Measurements from ENCODE around the gene AP2M1.

Gene AP2M1

GRCh38 chr3:184188080-184188479, 13.4 kb downstream of the AP2M1 start:
- no peaks in the 10 kb centered on the region for H3K9me3 ChIP-seq (ENCODE audit: control insufficient read depth, low read length)
- WGBS, 2 experiments = 92 to 93% methylated on average over 17 of the region's 17 CpGs
- no peak overlapping the region for H3K4me3 ChIP-seq (ENCODE audit: insufficient read depth, low read depth, low read length)
- H3K36me3 ChIP-seq (ENCODE audit: control insufficient read depth, insufficient read depth, low read length) = peaks cover 62% of the 10 kb centered on the region
- no peak overlapping the region for H3K27ac ChIP-seq (ENCODE audit: insufficient read depth, low read depth, low read length, poor library complexity, severe bottlenecking)
- H3K4me1 ChIP-seq (ENCODE audit: control insufficient read depth, insufficient read depth, low read length) = peaks cover 12% of the 10 kb centered on the region
- no peaks in the 10 kb centered on the region for H3K27me3 ChIP-seq (ENCODE audit: control insufficient read depth, insufficient read depth, low read length, poor library complexity, severe bottlenecking)

- peaks cover 55% of the 10 kb centered on the region for H3K36me3 ChIP-seq (ENCODE audit: control insufficient read depth, insufficient read depth, low read length)
- 96% methylated on average over 13 of the region's 13 CpGs for WGBS, 2 experiments
These were observed 14.8 kb downstream of the AP2M1 start for GRCh38 chr3:184189421-184189820.

GRCh38 chr3:184192889-184193288, 18.2 kb downstream of the AP2M1 start:
- no peaks in the 10 kb centered on the region for H3K9me3 ChIP-seq (ENCODE audit: control insufficient read depth, low read length)
- H3K4me3 ChIP-seq (ENCODE audit: insufficient read depth, low read depth, low read length) = no peak overlapping the region
- peaks cover 51% of the 10 kb centered on the region for H3K36me3 ChIP-seq (ENCODE audit: control insufficient read depth, insufficient read depth, low read length)
- H3K27me3 ChIP-seq (ENCODE audit: control insufficient read depth, insufficient read depth, low read length, poor library complexity, severe bottlenecking) = no peaks in the 10 kb centered on the region
- no peak overlapping the region for H3K27ac ChIP-seq (ENCODE audit: insufficient read depth, low read depth, low read length, poor library complexity, severe bottlenecking)
- H3K4me1 ChIP-seq (ENCODE audit: control insufficient read depth, insufficient read depth, low read length) = no peaks in the 10 kb centered on the region
- WGBS, 2 experiments = 94 to 95% methylated on average over 10 of the region's 10 CpGs

More at GRCh38 chr3:184189421-184189820, 14.8 kb downstream of the AP2M1 start:
- H3K4me3 ChIP-seq (ENCODE audit: insufficient read depth, low read depth, low read length) = no peak overlapping the region
- H3K27ac ChIP-seq (ENCODE audit: insufficient read depth, low read depth, low read length, poor library complexity, severe bottlenecking) = no peak overlapping the region
- H3K27me3 ChIP-seq (ENCODE audit: control insufficient read depth, insufficient read depth, low read length, poor library complexity, severe bottlenecking) = no peaks in the 10 kb centered on the region
- H3K4me1 ChIP-seq (ENCODE audit: control insufficient read depth, insufficient read depth, low read length) = peaks cover 12% of the 10 kb centered on the region
- no peaks in the 10 kb centered on the region for H3K9me3 ChIP-seq (ENCODE audit: control insufficient read depth, low read length)

GRCh38 chr3:184193991-184194539, 19.4 kb downstream of the AP2M1 start:
- H3K27me3 ChIP-seq (ENCODE audit: control insufficient read depth, insufficient read depth, low read length, poor library complexity, severe bottlenecking) = no peaks in the 10 kb centered on the region
- H3K4me3 ChIP-seq (ENCODE audit: insufficient read depth, low read depth, low read length) = no peak overlapping the region
- no peaks in the 10 kb centered on the region for H3K4me1 ChIP-seq (ENCODE audit: control insufficient read depth, insufficient read depth, low read length)
- peaks cover 39% of the 10 kb centered on the region for H3K36me3 ChIP-seq (ENCODE audit: control insufficient read depth, insufficient read depth, low read length)
- H3K27ac ChIP-seq (ENCODE audit: insufficient read depth, low read depth, low read length, poor library complexity, severe bottlenecking) = no peak overlapping the region
- H3K9me3 ChIP-seq (ENCODE audit: control insufficient read depth, low read length) = no peaks in the 10 kb centered on the region
- WGBS, 2 experiments = 93 to 96% methylated on average over 9 of the region's 9 CpGs

- 94% methylated on average over 6 of the region's 6 CpGs for WGBS, 2 experiments
- no peak overlapping the region for H3K27ac ChIP-seq (ENCODE audit: insufficient read depth, low read depth, low read length, poor library complexity, severe bottlenecking)
These were observed 21.9 kb downstream of the AP2M1 start for GRCh38 chr3:184196536-184196935.

GRCh38 chr3:184198509-184198908, 23.9 kb downstream of the AP2M1 start:
- 81 to 85% methylated on average over 9 of the region's 9 CpGs for WGBS, 2 experiments
- no peaks in the 10 kb centered on the region for H3K4me1 ChIP-seq (ENCODE audit: control insufficient read depth, insufficient read depth, low read length)
- H3K27ac ChIP-seq (ENCODE audit: insufficient read depth, low read depth, low read length, poor library complexity, severe bottlenecking) = no peak overlapping the region
- no peaks in the 10 kb centered on the region for H3K27me3 ChIP-seq (ENCODE audit: control insufficient read depth, insufficient read depth, low read length, poor library complexity, severe bottlenecking)
- no peaks in the 10 kb centered on the region for H3K9me3 ChIP-seq (ENCODE audit: control insufficient read depth, low read length)
- no peak overlapping the region for H3K4me3 ChIP-seq (ENCODE audit: insufficient read depth, low read depth, low read length)
- H3K36me3 ChIP-seq (ENCODE audit: control insufficient read depth, insufficient read depth, low read length) = peaks cover 2% of the 10 kb centered on the region

More at GRCh38 chr3:184196536-184196935, 21.9 kb downstream of the AP2M1 start:
- H3K27me3 ChIP-seq (ENCODE audit: control insufficient read depth, insufficient read depth, low read length, poor library complexity, severe bottlenecking) = no peaks in the 10 kb centered on the region
- peaks cover 19% of the 10 kb centered on the region for H3K36me3 ChIP-seq (ENCODE audit: control insufficient read depth, insufficient read depth, low read length)
- H3K9me3 ChIP-seq (ENCODE audit: control insufficient read depth, low read length) = no peaks in the 10 kb centered on the region
- H3K4me1 ChIP-seq (ENCODE audit: control insufficient read depth, insufficient read depth, low read length) = no peaks in the 10 kb centered on the region
- no peak overlapping the region for H3K4me3 ChIP-seq (ENCODE audit: insufficient read depth, low read depth, low read length)

GRCh38 chr3:184200825-184201224, 26.2 kb downstream of the AP2M1 start:
- Histone ChIP-seq H3K4me1 (ENCODE audit: control insufficient read depth, insufficient read depth, low read length) (no peaks in the 10 kb centered on the region), H3K27ac (ENCODE audit: insufficient read depth, low read depth, low read length, poor library complexity, severe bottlenecking) (no peak overlapping the region), H3K9me3 (ENCODE audit: control insufficient read depth, low read length) (no peaks in the 10 kb centered on the region), H3K36me3 (ENCODE audit: control insufficient read depth, insufficient read depth, low read length) (no peaks in the 10 kb centered on the region), H3K4me3 (ENCODE audit: insufficient read depth, low read depth, low read length) (no peak overlapping the region), H3K27me3 (ENCODE audit: control insufficient read depth, insufficient read depth, low read length, poor library complexity, severe bottlenecking) (no peaks in the 10 kb centered on the region)

GRCh38 chr3:184203526-184203925, 28.9 kb downstream of the AP2M1 start:
- H3K4me3 ChIP-seq (ENCODE audit: insufficient read depth, low read depth, low read length) = no peak overlapping the region
- no peaks in the 10 kb centered on the region for H3K4me1 ChIP-seq (ENCODE audit: control insufficient read depth, insufficient read depth, low read length)
- H3K27ac ChIP-seq (ENCODE audit: insufficient read depth, low read depth, low read length, poor library complexity, severe bottlenecking) = no peak overlapping the region
- H3K27me3 ChIP-seq (ENCODE audit: control insufficient read depth, insufficient read depth, low read length, poor library complexity, severe bottlenecking) = no peaks in the 10 kb centered on the region
- no peaks in the 10 kb centered on the region for H3K9me3 ChIP-seq (ENCODE audit: control insufficient read depth, low read length)
- no peaks in the 10 kb centered on the region for H3K36me3 ChIP-seq (ENCODE audit: control insufficient read depth, insufficient read depth, low read length)
- WGBS, 2 experiments = 89 to 90% methylated on average over 8 of the region's 8 CpGs

GRCh38 chr3:184209146-184209923, 34.7 kb downstream of the AP2M1 start:
- 87 to 90% methylated on average over 11 of the region's 11 CpGs for WGBS, 2 experiments
- Histone ChIP-seq H3K9me3 (ENCODE audit: control insufficient read depth, low read length) (no peaks in the 10 kb centered on the region), H3K4me1 (ENCODE audit: control insufficient read depth, insufficient read depth, low read length) (no peaks in the 10 kb centered on the region), H3K27me3 (ENCODE audit: control insufficient read depth, insufficient read depth, low read length, poor library complexity, severe bottlenecking) (no peaks in the 10 kb centered on the region), H3K4me3 (ENCODE audit: insufficient read depth, low read depth, low read length) (no peak overlapping the region), H3K27ac (ENCODE audit: insufficient read depth, low read depth, low read length, poor library complexity, severe bottlenecking) (no peak overlapping the region), H3K36me3 (ENCODE audit: control insufficient read depth, insufficient read depth, low read length) (no peaks in the 10 kb centered on the region)

- Histone ChIP-seq H3K4me3 (ENCODE audit: insufficient read depth, low read depth, low read length) (no peak overlapping the region), H3K9me3 (ENCODE audit: control insufficient read depth, low read length) (no peaks in the 10 kb centered on the region), H3K27me3 (ENCODE audit: control insufficient read depth, insufficient read depth, low read length, poor library complexity, severe bottlenecking) (no peaks in the 10 kb centered on the region), H3K27ac (ENCODE audit: insufficient read depth, low read depth, low read length, poor library complexity, severe bottlenecking) (no peak overlapping the region), H3K36me3 (ENCODE audit: control insufficient read depth, insufficient read depth, low read length) (no peaks in the 10 kb centered on the region), H3K4me1 (ENCODE audit: control insufficient read depth, insufficient read depth, low read length) (no peaks in the 10 kb centered on the region)
- 85 to 89% methylated on average over 3 to 4 of the region's 5 CpGs for WGBS, 2 experiments
These were observed 36.6 kb downstream of the AP2M1 start for GRCh38 chr3:184211297-184211696.

All from ectodermal cell (in vitro differentiated cells).